Hematopoietic multipotent progenitor cell treated with erythropoietin and hydrocortisone succinate and interleukin-3 and kit ligand, for 4 days (in vitro differentiated cells): ENCODE measurements around the gene AIFM3.
"Not testable (repeated sequence)": the region's sequence is repeated elsewhere in the genome, so short reads cannot be mapped to it uniquely, and the experiment has no call there.

Source experiments
- DNase-seq: peaks from one replicate; pipeline ENCODE4 v3.0.0-alpha.2; 2015

The AIFM3 gene

DNA sequence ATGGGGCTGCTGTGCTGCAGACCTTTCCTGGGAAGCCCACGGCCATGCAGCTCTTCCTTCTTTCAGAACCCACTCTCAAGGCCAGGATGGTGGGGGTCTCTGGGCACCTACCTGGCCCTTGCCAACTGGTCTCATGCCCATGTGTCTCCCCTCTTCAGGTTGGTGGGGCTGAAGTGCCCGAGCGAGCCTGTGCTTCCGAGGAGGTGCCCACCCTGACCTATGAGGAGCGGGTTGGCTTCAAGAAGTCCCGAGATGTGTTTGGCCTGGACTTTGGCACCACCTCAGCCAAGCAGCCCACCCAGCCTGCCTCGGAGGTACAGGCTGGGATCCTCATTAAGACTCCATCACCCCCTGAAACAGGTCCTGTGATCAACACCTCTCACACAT lies 25.0 kb downstream of the AIFM3 start:
- DNase-seq = no peak

GRCh38 chr22:20992456-20993303 lies 25.6 kb downstream of the AIFM3 start:
- no peak for DNase-seq

GRCh38 chr22:20993304-20994127 lies 26.5 kb downstream of the AIFM3 start:
- DNase-seq = no peak

DNA sequence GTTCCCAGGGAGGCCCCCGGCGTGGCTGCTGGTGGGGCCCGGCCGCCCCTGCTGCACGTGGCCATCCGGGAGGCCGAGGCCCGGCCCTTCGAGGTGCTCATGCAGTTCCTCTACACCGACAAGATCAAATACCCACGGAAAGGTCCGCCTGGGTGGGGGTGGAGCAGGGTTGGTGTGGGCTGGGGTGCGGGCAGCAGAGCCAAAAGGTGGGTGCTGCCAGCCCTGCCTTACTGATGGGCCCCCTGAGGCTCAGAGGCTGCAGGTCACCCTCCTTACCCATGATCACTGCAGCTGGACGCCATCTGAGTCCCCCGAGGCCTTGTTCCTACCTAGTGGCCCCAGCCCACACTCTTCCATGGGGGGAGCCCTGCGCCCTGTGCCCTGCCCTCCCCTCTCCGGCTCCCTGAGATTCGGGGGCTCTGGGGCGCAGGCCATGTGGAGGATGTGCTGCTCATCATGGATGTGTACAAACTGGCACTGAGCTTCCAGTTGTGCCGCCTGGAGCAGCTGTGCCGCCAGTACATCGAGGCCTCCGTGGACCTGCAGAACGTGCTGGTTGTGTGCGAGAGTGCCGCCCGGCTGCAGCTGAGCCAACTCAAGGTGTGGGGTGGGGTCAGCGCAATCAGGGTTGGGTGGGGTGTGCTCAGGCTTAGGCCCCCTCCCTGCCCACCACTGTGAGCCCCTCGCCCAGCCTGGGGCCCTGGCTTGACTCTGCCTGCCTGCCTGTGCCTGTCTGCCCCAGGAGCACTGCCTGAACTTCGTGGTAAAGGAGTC lies 27.3 kb downstream of the AIFM3 start:
- no peak for DNase-seq

DNA sequence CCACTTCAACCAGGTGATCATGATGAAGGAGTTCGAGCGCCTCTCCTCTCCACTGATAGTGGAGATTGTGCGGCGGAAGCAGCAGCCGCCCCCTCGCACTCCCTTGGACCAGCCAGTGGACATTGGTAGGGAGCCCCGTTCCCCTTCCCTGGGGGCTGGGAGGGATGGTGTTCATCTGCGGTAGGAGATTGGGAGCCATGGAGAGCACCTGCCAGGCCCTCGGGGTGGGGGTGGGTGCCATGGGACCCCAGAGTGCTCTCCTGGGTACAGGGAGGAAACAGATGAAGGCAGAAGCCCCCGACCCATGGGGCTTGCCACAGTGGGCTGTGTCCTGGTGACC lies 27.8 kb downstream of the AIFM3 start:
- no peak for DNase-seq

DNA sequence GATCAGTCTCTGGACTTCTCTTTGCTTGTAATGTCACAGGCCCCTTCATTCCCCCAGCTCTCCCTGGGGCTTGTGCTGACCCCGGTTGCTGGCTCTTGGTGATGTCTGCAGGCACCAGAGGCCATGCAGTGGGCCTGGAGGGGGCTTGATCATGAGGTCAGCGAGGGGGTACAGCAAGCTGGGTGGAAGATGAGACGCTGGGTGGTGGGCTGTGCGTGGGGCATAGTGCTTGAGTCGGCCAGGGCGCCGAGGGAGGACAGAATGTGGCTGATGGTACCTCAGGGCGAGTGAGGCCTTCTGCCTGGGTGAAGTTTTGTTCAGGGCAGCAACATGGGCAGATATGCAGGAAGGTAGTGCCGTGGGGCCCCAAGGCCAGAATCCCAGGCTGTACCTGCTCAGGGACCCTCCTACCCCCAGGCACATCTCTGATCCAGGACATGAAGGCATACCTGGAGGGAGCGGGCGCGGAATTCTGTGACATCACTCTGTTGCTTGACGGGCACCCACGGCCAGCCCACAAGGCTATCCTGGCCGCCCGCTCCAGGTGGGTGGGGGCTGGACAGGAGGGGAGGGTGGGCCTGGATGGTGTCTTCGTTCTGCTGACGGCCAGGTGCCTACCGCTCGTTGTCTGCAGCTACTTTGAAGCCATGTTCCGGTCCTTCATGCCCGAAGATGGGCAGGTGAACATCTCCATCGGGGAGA lies 28.4 kb downstream of the AIFM3 start:
- DNase-seq = no peak

DNA sequence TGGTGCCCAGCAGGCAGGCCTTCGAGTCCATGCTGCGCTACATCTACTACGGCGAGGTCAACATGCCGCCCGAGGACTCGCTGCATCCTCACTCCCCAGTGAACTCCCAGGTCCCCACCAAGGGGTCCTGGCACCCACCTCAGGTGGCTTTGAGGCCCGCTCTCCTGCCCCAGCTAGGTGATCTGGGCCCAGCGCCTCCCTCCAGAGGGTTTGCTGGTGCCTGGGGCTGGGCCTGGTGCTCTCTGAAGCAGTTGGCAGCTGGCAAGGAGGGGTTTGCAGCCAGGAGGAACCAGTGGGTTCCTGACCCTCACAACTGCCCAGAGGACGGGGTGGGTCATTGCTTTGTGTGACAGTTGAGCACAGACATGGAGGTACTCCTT lies 29.0 kb downstream of the AIFM3 start:
- no peak for DNase-seq

DNA sequence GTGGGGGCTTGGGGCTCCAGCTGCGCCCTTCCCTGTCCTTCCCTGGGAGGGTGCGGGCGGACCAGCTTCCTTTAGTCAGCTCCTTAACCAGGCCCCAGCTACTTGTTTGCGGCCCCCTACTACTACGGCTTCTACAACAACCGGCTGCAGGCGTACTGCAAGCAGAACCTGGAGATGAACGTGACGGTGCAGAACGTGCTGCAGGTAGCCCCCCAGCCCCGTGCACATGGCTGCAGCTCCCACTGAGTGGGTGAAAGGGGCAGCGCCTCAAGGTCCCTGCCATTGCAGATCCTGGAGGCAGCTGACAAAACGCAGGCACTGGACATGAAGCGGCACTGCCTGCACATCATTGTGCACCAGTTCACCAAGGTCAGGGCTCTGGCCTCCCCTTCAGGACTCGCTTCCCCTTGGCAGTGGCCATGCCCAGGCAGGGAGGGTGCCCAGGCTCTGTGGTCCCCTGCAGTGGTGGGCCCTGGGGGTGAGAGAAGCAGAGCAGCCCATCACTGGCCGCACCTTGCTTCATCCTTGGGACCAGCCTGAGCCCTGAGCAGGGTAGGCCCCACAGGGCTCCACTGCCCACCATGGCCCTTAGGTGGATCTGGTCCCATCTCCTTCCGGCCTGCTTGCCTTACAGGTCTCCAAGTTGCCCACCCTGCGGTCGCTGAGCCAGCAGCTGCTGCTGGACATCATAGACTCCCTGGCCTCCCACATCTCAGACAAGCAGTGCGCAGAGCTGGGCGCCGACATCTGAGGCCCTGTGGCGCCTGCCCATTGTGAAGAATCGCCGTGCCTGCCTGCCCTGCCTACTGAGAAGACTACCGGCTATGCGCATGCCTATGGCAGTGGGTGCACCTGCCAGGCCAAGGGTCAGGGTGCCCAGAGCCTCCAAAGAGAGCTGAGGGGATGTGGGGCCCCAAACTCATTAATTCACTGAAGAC lies 29.8 kb downstream of the AIFM3 start:
- no peak for DNase-seq

GRCh38 chr22:20997536-20998257 lies 30.6 kb downstream of the AIFM3 start:
- DNase-seq = no peak

GRCh38 chr22:20998411-20999336 lies 31.6 kb downstream of the AIFM3 start:
- DNase-seq = no peak

GRCh38 chr22:20999350-21000206 lies 32.5 kb downstream of the AIFM3 start:
- DNase-seq = no peak

DNA sequence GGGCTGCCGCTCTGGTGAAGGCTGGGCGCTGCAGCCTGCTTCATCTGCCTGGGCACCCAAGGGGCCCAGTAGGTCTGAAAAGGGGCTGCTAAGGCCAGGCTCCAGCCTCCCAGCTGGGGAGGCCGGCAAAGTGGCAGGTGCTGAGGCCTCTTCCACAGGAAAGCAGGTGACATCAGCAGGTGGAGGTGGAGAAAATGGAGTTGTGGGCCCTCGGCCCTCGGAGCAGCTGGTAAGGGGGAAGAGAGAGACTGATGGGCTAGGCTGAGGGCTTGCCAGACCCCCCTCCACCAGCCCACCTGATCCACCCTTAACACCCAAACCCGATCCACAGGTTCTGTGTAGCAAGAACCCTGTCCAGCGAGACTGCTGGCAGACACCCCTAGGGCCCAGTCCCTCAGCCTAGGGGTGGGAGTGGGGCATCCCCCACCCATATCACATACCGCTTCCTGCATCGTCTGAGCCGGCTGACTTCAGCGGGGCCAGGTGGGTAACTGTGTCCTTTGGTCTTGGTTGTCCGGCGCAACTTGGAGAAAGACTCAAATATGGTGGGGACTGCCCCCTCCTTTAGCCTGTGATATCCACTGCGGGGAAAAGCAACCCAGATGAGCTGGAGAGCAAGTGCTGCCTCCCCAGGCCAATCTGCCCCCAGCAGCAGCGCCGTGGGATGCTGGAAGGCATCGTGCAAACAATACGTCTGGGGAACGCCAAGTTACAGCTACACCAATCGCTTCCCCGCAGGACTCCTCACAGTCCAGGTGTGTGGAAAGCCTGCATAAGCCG lies 33.3 kb downstream of the AIFM3 start:
- no peak for DNase-seq

DNA sequence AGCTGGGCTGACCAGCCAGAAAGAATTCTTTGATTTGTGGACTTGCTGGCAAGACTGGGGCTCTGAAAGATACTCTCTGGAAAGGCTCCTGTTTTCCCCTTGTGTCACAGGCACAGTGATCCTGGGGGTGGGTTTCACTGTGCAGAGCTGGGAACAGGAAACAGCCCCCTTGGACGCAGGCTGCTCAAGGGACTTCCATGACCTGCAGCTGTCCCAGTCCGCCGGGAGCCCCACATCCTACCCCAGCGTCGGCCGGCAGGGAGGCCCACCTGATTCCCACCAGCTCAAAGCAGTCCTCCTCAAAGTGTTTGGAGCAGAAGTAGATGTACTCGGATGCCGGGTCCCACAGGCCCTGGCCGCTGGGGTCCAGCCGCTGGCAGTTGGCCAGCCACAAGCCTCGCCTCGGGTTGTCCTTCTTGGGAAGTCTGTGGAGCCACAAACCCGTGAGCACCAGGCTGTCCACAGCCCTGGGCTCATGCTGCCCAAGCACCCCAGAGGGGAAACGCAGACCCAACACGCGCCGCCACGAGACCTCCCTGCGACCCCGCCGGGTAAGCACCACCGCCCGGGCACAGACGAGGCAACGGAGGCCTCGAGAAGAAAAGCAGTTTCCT lies 34.0 kb downstream of the AIFM3 start:
- no peak for DNase-seq

GRCh38 chr22:21001601-21002325 lies 34.7 kb downstream of the AIFM3 start, which contains the start of gene THAP7:
Gene THAP7 (minus strand): TSS chr22:21002118. CDS start chr22:21001911, 207 bp downstream.
- peak; percentile 98 for DNase-seq

DNA sequence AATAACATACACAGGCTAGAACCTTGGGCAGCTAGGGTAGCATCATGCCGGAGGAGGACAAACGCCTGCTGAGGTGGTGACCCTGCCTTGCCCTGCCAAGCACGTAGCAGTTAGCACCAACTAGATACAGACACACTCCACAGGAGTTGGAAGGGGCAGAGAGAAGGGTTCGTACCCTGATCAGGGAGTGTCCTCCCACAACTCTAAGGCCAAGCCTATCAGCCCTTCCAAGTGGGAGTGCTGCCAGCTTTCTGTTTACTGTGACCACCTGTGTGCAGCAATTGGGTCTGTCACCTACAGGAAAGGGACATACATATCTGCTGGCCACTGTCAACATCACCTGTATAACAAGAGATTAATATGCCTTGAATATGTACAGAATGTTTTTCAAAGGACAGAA lies 36.7 kb downstream of the AIFM3 start:
- DNase-seq = no peak

DNA sequence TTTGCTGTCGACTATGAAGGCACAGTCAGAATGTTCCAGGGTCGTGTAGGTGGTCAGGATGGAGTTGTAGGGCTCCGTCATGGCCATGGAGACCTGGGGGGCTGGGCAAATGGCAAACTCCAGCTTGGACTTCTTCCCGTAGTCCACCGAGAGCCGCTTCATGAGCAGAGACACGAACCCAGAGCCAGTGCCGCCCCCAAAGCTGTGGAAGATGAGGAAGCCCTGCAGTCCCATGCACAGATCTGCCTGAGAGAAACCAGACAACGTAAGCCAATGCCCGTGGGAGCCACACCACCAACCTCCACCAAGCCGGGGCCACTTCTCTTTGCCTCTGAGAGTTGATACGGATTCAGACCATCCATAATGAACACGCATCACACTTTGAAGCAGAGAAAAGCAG lies 42.2 kb downstream of the AIFM3 start:
- not testable (repeated sequence) for DNase-seq
